ENCODE measurements around the gene CDKN3.
"Not testable (repeated sequence)": the region's sequence is repeated elsewhere in the genome, so short reads cannot be mapped to it uniquely, and the experiment has no call there.

Gene CDKN3

DNA sequence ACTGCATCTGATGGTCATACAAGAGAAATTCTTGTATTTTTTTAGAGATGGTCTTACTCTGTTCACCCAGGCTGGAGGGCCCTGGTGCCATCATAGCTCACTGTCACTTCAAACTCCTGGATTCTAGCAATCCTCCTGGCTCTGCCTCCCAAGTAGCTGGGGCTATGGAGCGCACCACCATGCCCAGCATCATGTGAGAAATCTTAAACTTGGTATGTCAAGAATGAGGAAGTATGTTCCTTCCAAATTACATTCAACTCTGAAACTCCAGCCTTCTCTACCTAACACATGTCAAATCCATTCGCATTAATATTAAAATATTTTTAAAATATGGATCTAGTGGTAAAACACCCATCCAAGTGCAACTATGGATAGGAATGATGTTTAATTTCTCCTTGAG lies 27.5 kb upstream of the CDKN3 start:
- Histone ChIP-seq H3K4me1 (ENCODE audit: control insufficient read depth, insufficient read depth, low read length, poor library complexity, severe bottlenecking) (no peaks in the 10 kb centered on the region), H3K27me3 (replicated peaks; ENCODE audit: control insufficient read depth, insufficient read depth, low read length, poor library complexity, severe bottlenecking) (no peaks in the 10 kb centered on the region), H3K9me3 (ENCODE audit: control insufficient read depth, low read length) (no peaks in the 10 kb centered on the region), H3K27ac (ENCODE audit: insufficient read depth, low read length, poor library complexity, severe bottlenecking) (no peak overlapping the region), H3K36me3 (ENCODE audit: control insufficient read depth, insufficient read depth, low read length) (no peaks in the 10 kb centered on the region), H3K4me3 (ENCODE audit: insufficient read depth, low read depth, low read length, poor library complexity, severe bottlenecking) (no peak overlapping the region)
- DNase-seq, result no peak

DNA sequence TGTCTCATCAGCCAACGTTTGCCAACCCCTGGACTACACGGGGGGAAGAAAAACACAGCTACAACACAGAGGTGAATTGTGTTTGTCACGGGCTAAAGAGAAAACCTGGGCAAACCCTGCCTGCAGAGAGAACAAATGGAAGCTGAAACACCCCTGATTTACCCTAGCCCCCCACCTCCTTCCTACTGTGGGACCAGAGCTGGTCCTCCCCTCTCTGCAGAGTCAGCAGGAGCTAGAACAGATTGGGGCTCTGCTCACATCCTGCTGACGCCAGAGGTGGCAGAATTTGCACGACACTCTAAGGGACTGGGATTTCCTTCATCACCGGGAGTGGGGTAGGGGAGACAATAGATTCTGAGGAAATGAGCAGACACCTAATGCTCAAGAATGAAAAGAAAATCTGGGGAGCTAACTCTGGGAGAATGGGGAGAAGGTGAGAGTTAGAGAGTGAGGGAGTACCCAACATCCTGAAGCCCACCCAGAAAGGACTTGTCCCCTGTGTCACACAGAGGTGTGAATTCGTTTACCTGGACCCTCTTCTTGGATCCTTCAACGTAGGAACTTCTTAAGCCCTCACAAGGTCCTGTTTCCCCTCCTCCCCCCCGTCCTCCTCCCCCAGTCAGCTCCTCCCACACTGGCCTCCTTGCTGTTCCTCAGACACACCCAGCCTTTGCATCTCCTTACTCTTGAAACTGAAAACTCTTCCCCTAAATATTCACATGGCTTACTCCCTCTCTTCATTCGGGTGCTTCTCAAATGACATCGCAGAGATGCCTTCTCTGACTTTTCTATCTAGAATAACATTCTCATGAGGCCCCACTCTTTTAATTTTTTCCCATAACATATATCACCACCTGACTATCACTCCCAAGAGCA lies 26.2 kb upstream of the CDKN3 start:
- Histone ChIP-seq H3K4me1 (ENCODE audit: control insufficient read depth, insufficient read depth, low read length, poor library complexity, severe bottlenecking) (no peaks in the 10 kb centered on the region), H3K9me3 (ENCODE audit: control insufficient read depth, low read length) (no peaks in the 10 kb centered on the region), H3K4me3 (ENCODE audit: insufficient read depth, low read depth, low read length, poor library complexity, severe bottlenecking) (no peak overlapping the region), H3K27me3 (replicated peaks; ENCODE audit: control insufficient read depth, insufficient read depth, low read length, poor library complexity, severe bottlenecking) (no peaks in the 10 kb centered on the region), H3K27ac (ENCODE audit: insufficient read depth, low read length, poor library complexity, severe bottlenecking) (no peak overlapping the region), H3K36me3 (ENCODE audit: control insufficient read depth, insufficient read depth, low read length) (no peaks in the 10 kb centered on the region)
- no peak for DNase-seq

DNA sequence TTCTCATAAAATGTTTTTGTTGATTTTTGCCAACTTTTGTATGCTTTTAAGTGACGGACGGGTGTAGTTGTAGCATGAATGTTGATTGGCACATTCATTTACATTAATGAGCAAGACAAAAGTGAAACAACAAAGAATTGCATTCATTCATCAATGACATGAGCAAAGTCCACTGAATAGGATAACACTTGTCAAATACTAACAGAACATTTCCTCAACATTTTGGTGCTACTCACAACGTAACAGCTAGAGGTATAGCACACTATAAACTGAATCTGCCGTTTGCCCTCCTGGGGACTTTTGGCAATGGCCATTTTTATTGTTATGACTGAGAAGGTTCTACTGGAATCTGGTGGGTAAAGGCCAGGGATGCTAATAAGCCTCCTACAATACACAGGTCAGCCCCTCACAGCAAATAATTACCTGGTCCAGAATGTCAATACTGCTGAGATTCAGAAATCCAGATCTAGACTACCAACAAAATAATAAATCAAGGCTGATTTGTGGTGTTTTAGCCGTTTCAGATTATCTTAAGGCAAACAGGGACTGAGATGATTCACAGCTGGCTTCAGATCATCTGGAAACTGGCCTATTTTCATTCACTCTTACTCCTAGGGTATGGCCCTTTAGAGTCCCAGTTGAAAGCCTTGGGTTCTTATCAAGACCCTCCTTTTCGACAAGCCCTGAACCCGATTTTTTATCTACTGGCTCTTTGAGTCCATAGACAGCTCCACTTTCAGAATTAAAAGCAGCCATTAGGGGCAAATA lies 22.5 kb upstream of the CDKN3 start:
- Histone ChIP-seq H3K4me1 (ENCODE audit: control insufficient read depth, insufficient read depth, low read length, poor library complexity, severe bottlenecking) (no peaks in the 10 kb centered on the region), H3K36me3 (ENCODE audit: control insufficient read depth, insufficient read depth, low read length) (no peaks in the 10 kb centered on the region), H3K9me3 (ENCODE audit: control insufficient read depth, low read length) (no peaks in the 10 kb centered on the region), H3K27me3 (replicated peaks; ENCODE audit: control insufficient read depth, insufficient read depth, low read length, poor library complexity, severe bottlenecking) (no peaks in the 10 kb centered on the region), H3K27ac (ENCODE audit: insufficient read depth, low read length, poor library complexity, severe bottlenecking) (no peak overlapping the region), H3K4me3 (ENCODE audit: insufficient read depth, low read depth, low read length, poor library complexity, severe bottlenecking) (no peak overlapping the region)
- DNase-seq, result no peak

DNA sequence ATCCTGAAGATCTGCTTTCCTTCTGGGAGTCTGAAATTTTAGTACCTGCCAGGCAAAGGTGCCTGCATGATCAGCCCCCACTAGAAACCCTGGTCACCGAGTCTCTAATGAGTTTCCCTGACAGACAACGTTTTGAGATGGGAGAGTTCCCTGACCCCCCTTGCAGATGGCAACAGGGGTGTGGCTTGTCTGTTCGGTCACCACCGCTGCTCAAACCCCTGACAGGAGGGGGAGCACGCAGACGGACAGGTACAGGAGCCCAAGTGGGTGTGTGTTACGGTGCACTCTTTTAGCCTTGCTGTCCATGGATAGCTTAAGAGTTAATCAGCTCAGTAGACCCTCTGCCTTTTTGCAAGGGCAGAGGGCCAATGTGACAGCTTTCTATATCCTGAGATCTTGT lies 19.3 kb upstream of the CDKN3 start:
- no peak overlapping the region for H3K27ac ChIP-seq (ENCODE audit: insufficient read depth, low read length, poor library complexity, severe bottlenecking)
- no peaks in the 10 kb centered on the region for H3K4me1 ChIP-seq (ENCODE audit: control insufficient read depth, insufficient read depth, low read length, poor library complexity, severe bottlenecking)
- H3K4me3 ChIP-seq (ENCODE audit: insufficient read depth, low read depth, low read length, poor library complexity, severe bottlenecking), result no peak overlapping the region
- DNase-seq, result no peak
- no peaks in the 10 kb centered on the region for H3K27me3 ChIP-seq (replicated peaks; ENCODE audit: control insufficient read depth, insufficient read depth, low read length, poor library complexity, severe bottlenecking)
- no peaks in the 10 kb centered on the region for H3K9me3 ChIP-seq (ENCODE audit: control insufficient read depth, low read length)
- H3K36me3 ChIP-seq (ENCODE audit: control insufficient read depth, insufficient read depth, low read length), result no peaks in the 10 kb centered on the region

DNA sequence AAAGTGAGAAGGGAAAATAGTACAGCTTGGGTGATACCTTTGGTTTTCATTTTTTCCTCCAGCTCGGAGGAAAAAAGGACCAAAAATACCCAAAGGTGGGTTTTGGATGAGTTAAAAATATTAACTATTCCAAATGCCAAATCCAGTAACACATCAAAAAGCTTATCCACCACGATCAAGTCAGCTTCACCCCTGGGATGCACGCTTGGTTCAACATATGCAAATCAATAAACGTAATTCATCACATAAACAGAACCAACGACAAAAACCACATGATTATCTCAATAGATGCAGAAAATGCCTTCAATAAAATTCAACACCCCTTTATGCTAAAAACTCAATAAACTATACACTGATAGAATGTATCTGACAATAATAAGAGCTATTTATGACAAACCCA lies 17.9 kb upstream of the CDKN3 start:
- not testable (repeated sequence) for H3K4me1 ChIP-seq (ENCODE audit: control insufficient read depth, insufficient read depth, low read length, poor library complexity, severe bottlenecking); H3K36me3 ChIP-seq (ENCODE audit: control insufficient read depth, insufficient read depth, low read length); H3K27ac ChIP-seq (ENCODE audit: insufficient read depth, low read length, poor library complexity, severe bottlenecking); H3K4me3 ChIP-seq (ENCODE audit: insufficient read depth, low read depth, low read length, poor library complexity, severe bottlenecking); DNase-seq; H3K27me3 ChIP-seq (replicated peaks; ENCODE audit: control insufficient read depth, insufficient read depth, low read length, poor library complexity, severe bottlenecking); H3K9me3 ChIP-seq (ENCODE audit: control insufficient read depth, low read length)

DNA sequence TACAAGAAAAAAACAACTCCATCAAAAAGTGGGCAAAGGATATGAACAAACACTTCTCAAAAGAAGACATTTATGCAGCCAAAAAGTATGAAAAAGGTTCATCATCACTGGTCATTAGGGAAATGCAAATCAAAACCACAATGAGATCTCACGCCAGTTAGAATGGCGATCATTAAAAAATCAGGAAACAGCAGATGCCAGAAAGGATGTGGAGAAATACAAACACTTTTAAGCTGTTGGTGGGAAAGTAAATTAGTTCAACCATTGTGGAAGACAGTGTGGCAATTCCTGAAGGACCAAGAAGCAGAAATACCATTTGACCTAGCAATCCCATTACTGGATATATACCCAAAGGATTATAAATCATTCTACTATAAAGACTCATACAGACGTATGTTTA lies 16.2 kb upstream of the CDKN3 start:
- not testable (repeated sequence) for H3K4me3 ChIP-seq (ENCODE audit: insufficient read depth, low read depth, low read length, poor library complexity, severe bottlenecking); H3K9me3 ChIP-seq (ENCODE audit: control insufficient read depth, low read length); DNase-seq; H3K27me3 ChIP-seq (replicated peaks; ENCODE audit: control insufficient read depth, insufficient read depth, low read length, poor library complexity, severe bottlenecking); H3K4me1 ChIP-seq (ENCODE audit: control insufficient read depth, insufficient read depth, low read length, poor library complexity, severe bottlenecking); H3K27ac ChIP-seq (ENCODE audit: insufficient read depth, low read length, poor library complexity, severe bottlenecking); H3K36me3 ChIP-seq (ENCODE audit: control insufficient read depth, insufficient read depth, low read length)

DNA sequence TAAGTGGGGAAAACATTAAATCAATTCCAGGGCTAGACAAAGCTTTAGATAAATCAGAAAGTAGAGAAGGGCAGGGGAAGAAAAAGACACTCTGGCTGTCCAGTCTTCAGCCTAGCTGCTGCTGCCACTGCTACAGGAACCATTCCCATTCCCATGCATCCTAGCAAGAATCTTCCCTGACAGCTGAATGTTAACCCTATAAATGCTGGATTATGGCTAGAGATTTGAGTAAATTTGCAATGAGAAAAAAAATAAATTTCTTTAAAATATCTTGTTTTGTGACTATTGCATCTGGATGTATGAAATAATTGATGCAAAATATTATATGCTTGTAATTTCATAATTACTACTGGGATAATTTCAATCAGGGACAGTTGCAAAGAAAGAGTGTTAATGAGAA lies 15.0 kb upstream of the CDKN3 start:
- no peak overlapping the region for H3K27ac ChIP-seq (ENCODE audit: insufficient read depth, low read length, poor library complexity, severe bottlenecking)
- no peaks in the 10 kb centered on the region for H3K4me1 ChIP-seq (ENCODE audit: control insufficient read depth, insufficient read depth, low read length, poor library complexity, severe bottlenecking)
- no peaks in the 10 kb centered on the region for H3K36me3 ChIP-seq (ENCODE audit: control insufficient read depth, insufficient read depth, low read length)
- no peak overlapping the region for H3K4me3 ChIP-seq (ENCODE audit: insufficient read depth, low read depth, low read length, poor library complexity, severe bottlenecking)
- no peaks in the 10 kb centered on the region for H3K27me3 ChIP-seq (replicated peaks; ENCODE audit: control insufficient read depth, insufficient read depth, low read length, poor library complexity, severe bottlenecking)
- no peaks in the 10 kb centered on the region for H3K9me3 ChIP-seq (ENCODE audit: control insufficient read depth, low read length)
- DNase-seq, result no peak

DNA sequence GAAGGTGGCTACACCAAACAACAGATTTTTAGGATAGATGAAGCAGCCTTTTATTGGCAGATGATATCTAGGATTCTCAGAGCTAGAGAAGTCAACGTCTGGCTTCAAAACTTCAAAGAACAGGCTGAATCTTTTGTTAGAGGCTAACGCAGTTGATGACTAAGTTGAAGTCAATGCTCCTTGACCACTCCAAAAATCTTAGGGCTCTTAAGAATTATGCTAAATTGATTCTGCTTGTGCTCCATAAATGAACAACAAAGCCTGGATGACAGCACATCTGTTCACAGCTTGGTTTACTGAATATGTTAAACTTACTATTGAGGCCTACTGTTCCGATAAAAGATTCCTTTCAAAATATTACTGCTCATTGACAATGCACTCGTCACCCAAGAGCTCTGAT lies 13.0 kb upstream of the CDKN3 start:
- Histone ChIP-seq H3K4me1 (ENCODE audit: control insufficient read depth, insufficient read depth, low read length, poor library complexity, severe bottlenecking) (no peaks in the 10 kb centered on the region), H3K27me3 (replicated peaks; ENCODE audit: control insufficient read depth, insufficient read depth, low read length, poor library complexity, severe bottlenecking) (no peaks in the 10 kb centered on the region), H3K27ac (ENCODE audit: insufficient read depth, low read length, poor library complexity, severe bottlenecking) (no peak overlapping the region), H3K9me3 (ENCODE audit: control insufficient read depth, low read length) (no peaks in the 10 kb centered on the region), H3K36me3 (ENCODE audit: control insufficient read depth, insufficient read depth, low read length) (no peaks in the 10 kb centered on the region), H3K4me3 (ENCODE audit: insufficient read depth, low read depth, low read length, poor library complexity, severe bottlenecking) (no peak overlapping the region)
- DNase-seq, result no peak

DNA sequence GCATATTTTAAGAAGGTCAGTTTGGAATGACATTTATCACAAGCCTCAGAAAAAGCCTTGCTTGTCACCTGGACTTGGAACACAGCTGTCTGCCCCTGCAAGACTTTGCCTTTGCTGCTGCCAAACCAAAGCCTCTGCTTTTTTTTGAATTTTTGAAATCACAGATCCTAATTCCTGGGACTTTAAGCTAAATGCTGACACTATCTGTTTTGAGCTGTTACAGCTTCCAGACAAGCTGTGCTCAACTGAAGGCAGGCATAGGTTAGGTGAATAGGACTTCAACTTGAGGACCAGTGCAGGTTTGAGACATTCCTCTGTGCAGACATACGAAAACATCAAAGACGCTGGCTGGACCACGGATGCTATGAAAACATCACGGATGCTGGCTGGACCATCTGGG lies 11.3 kb upstream of the CDKN3 start:
- Histone ChIP-seq H3K4me1 (ENCODE audit: control insufficient read depth, insufficient read depth, low read length, poor library complexity, severe bottlenecking) (no peaks in the 10 kb centered on the region), H3K4me3 (ENCODE audit: insufficient read depth, low read depth, low read length, poor library complexity, severe bottlenecking) (no peak overlapping the region), H3K9me3 (ENCODE audit: control insufficient read depth, low read length) (no peaks in the 10 kb centered on the region), H3K27me3 (replicated peaks; ENCODE audit: control insufficient read depth, insufficient read depth, low read length, poor library complexity, severe bottlenecking) (no peaks in the 10 kb centered on the region), H3K36me3 (ENCODE audit: control insufficient read depth, insufficient read depth, low read length) (no peaks in the 10 kb centered on the region), H3K27ac (ENCODE audit: insufficient read depth, low read length, poor library complexity, severe bottlenecking) (no peak overlapping the region)
- DNase-seq, result no peak

DNA sequence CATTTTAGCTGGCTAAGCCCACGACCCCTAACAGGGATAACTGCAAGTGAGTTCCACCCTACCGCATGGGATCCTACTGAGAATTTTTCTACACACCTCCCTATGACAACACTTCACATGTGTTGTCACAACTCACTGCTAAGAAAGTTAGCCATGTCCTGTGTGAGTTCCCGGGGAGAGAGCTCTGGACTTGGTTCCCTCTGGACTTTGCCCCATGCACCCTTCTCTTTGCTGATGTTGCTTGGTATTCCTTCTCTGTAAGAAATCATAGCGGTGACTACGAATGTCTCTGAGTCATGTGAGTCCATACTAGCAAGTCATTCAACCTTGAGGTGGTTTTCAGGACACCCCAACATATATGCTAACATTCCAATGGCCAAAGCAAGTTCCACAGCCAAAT lies 9.5 kb upstream of the CDKN3 start:
- Histone ChIP-seq H3K9me3 (ENCODE audit: control insufficient read depth, low read length) (no peaks in the 10 kb centered on the region), H3K4me1 (ENCODE audit: control insufficient read depth, insufficient read depth, low read length, poor library complexity, severe bottlenecking) (no peaks in the 10 kb centered on the region), H3K36me3 (ENCODE audit: control insufficient read depth, insufficient read depth, low read length) (no peaks in the 10 kb centered on the region), H3K27ac (ENCODE audit: insufficient read depth, low read length, poor library complexity, severe bottlenecking) (no peak overlapping the region), H3K4me3 (ENCODE audit: insufficient read depth, low read depth, low read length, poor library complexity, severe bottlenecking) (no peak overlapping the region), H3K27me3 (replicated peaks; ENCODE audit: control insufficient read depth, insufficient read depth, low read length, poor library complexity, severe bottlenecking) (no peaks in the 10 kb centered on the region)
- no peak for DNase-seq

Measured in effector memory CD4-positive, alpha-beta T cell (primary cell).